ENCODE measurements around the gene MPIG6B. TPM values are rescaled to one million over a fixed set of nuclear protein-coding genes. Genes with fewer than 3 reads are reported as not detected.

Gene MPIG6B
- total RNA-seq, 4 donors from 2014 or later = not detected

GRCh38 chr6:31767096-31767645, 44.0 kb downstream of the MPIG6B start:
- no peaks in the 10 kb centered on the region for H3K9me3 ChIP-seq
- H3K36me3 ChIP-seq = peaks cover 0 to 8% (median 0%) of the 10 kb centered on the region in 3 donors
- H3K4me1 ChIP-seq = peaks cover 0 to 21% (median 0%) of the 10 kb centered on the region in 4 donors
- H3K4me3 ChIP-seq = no peak overlapping the region
- DNase-seq (ENCODE audit: low spot score in 2 of 2) = no peak
- no peak overlapping the region for H3K27ac ChIP-seq
- no peaks in the 10 kb centered on the region for H3K27me3 ChIP-seq
- TF ChIP-seq EP300 (IDR thresholded peaks at IDR 0.05) (no peak), CTCF (IDR thresholded peaks at IDR 0.05) (no peak), POLR2A (IDR thresholded peaks at IDR 0.05) (no peak)
- WGBS, 2 donors = 78 to 79% methylated on average over 6 of the region's 6 CpGs

GRCh38 chr6:31768363-31769257, 45.4 kb downstream of the MPIG6B start:
- DNase-seq (ENCODE audit: low spot score in 2 of 2) = peak in 1 of 2 donors; percentile 25
- peaks cover 0 to 11% (median 0%) of the 10 kb centered on the region in 4 donors for H3K4me1 ChIP-seq
- 87 to 91% methylated on average over 18 of the region's 18 CpGs for WGBS, 2 donors
- peak overlapping the region in 1 of 4 donors; percentile 41 for H3K27ac ChIP-seq
- TF ChIP-seq CTCF (IDR thresholded peaks at IDR 0.05) (no peak), POLR2A (IDR thresholded peaks at IDR 0.05) (no peak), EP300 (IDR thresholded peaks at IDR 0.05) (no peak)
- no peaks in the 10 kb centered on the region for H3K27me3 ChIP-seq
- no peaks in the 10 kb centered on the region for H3K9me3 ChIP-seq
- H3K36me3 ChIP-seq = no peaks in the 10 kb centered on the region
- no peak overlapping the region for H3K4me3 ChIP-seq

DNA sequence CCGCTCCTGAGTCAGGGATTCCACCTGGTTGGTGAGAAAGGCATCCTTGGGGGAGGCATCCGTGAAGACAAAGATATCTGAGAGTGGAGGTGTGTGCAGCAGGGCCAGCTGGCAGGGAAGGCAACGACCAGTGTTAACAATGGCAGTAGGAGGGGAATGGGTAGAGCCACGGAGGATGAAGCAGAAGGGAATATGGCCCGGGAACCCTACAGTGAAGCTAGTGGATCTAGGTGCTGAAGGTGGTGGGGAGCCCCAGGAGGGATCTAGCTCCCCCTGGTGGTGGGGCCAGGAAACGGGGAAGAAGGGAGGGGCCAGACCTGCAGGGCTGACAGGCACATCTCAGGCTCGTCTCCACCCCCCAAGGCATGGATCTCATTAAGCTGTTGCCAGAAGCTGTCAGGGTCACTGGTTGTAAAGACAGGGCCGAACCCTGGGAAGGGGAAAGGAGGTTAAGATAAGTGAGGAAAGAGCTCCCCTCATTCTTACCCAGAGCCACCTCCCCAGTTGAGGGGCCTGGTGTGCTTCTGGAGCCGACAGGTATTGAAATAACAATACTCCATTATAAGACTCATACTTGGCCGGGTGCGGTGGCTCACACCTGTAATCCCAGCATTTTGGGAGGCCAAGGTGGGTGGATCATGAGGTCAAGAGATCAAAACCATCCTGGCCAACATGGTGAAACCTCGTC, 46.7 kb downstream of the MPIG6B start:
- no peaks in the 10 kb centered on the region for H3K9me3 ChIP-seq
- peak; percentile 47 to 57 for DNase-seq (ENCODE audit: low spot score in 2 of 2)

DNA sequence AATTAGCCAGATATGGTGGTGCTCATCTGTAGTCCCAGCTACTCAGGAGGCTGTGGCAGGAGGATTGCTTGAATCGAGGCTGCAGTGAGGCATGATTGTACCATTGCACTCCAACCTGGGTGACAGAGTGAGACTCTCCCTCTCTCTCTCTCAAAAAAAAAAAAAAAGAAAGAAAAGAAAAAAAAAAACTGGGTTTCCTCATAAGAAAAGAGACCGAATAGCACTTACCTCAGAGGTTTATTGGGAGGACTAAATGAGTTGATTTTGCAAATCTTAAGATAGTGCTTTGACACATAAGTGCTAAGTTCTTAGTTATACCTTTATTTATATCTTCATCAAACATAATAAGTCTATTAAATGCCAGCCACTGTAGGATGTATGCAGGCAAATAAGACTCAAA, 47.7 kb downstream of the MPIG6B start:
- DNase-seq (ENCODE audit: low spot score in 2 of 2) = no peak
- WGBS, 2 donors = 90 to 91% methylated on average over 2 of the region's 2 CpGs

More for the DNA sequence above, 46.7 kb downstream of the MPIG6B start:
- WGBS, 2 donors = 62 to 63% methylated on average over 12 of the region's 12 CpGs
- Histone ChIP-seq H3K27me3 (no peaks in the 10 kb centered on the region), H3K4me3 (no peak overlapping the region), H3K4me1 (peaks cover 0 to 11% (median 0%) of the 10 kb centered on the region in 4 donors), H3K36me3 (no peaks in the 10 kb centered on the region), H3K27ac (no peak overlapping the region)
- TF ChIP-seq EP300 (IDR thresholded peaks at IDR 0.05) (no peak), CTCF (IDR thresholded peaks at IDR 0.05) (peak; percentile 31 to 81 (median 60))

More for the DNA sequence above, 47.7 kb downstream of the MPIG6B start:
- no peaks in the 10 kb centered on the region for H3K36me3 ChIP-seq
- peaks cover 0 to 9% (median 0%) of the 10 kb centered on the region in 4 donors for H3K4me1 ChIP-seq
- H3K4me3 ChIP-seq = no peak overlapping the region
- H3K9me3 ChIP-seq = no peaks in the 10 kb centered on the region
- H3K27me3 ChIP-seq = no peaks in the 10 kb centered on the region
- H3K27ac ChIP-seq = no peak overlapping the region
- TF ChIP-seq POLR2A (IDR thresholded peaks at IDR 0.05) = no peak
- TF ChIP-seq EP300 (IDR thresholded peaks at IDR 0.05) = no peak
- no peak for TF ChIP-seq CTCF (IDR thresholded peaks at IDR 0.05)

Data from tibial nerve (tissue), 4 donors.